HepG2 (cell line): ENCODE data around the gene KLF16. TPM values are rescaled to one million over a fixed set of nuclear protein-coding genes. Genes with fewer than 3 reads are reported as not detected.

Source experiments
- AGO1 ChIP-seq: fragments of 200-400 bp; formaldehyde crosslinking; IDR thresholded peaks from 2 replicates; pipeline ENCODE4 v1.6.1; 2017; ENCODE audit warnings: mild to moderate bottlenecking, low read depth, low read length, moderate library complexity; ENCODE audit not compliant: poor library complexity, severe bottlenecking
- BORCS8-MEF2B ChIP-seq: sonication (generic); formaldehyde crosslinking; IDR thresholded peaks from 2 replicates; pipeline ENCODE4 v1.8.0; 2022; ENCODE audit warnings: mild to moderate bottlenecking, missing genetic modification reagents
- ETV6 ChIP-seq: sonication (generic); formaldehyde crosslinking; conservative IDR thresholded peaks from 2 replicates; pipeline ENCODE4 v1.4.0; 2020; ENCODE audit warnings: missing genetic modification reagents
- KDM2A ChIP-seq: sonication (generic); formaldehyde crosslinking; IDR thresholded peaks from 2 replicates; pipeline ENCODE4 v1.4.0; 2020; ENCODE audit warnings: low read depth, missing genetic modification reagents, borderline replicate concordance
- NONO ChIP-seq, 2 experiments: fragments of 450-650 bp in 1 of 2; sonication (generic) in 1 of 2; formaldehyde crosslinking in 1 of 2; IDR thresholded peaks in 1 of 2; conservative IDR thresholded peaks in 1 of 2; 2 replicates each; pipeline versions ENCODE4 v1.6.1 to v1.8.0; 2017 to 2022; ENCODE audit warnings: mild to moderate bottlenecking in 1 of 2, missing genetic modification reagents in 1 of 2, moderate library complexity in 1 of 2
- NR2F1 ChIP-seq, 2 experiments: fragments of 450-650 bp in 1 of 2; formaldehyde crosslinking in 1 of 2; IDR thresholded peaks; 2 replicates each; pipeline versions ENCODE4 v1.5.0 to v1.6.1; 2016 to 2020; ENCODE audit warnings: mild to moderate bottlenecking in 1 of 2, missing compliant biosample characterization in 1 of 2, missing genetic modification reagents in 1 of 2, moderate library complexity in 1 of 2
- RARG ChIP-seq: sonication (generic); formaldehyde crosslinking; IDR thresholded peaks from 2 replicates; pipeline ENCODE4 v1.4.0; 2020; ENCODE audit warnings: low read depth, mild to moderate bottlenecking, missing genetic modification reagents
- RXRA ChIP-seq: sonication (generic); formaldehyde crosslinking; IDR thresholded peaks from 2 replicates; pipeline ENCODE4 v1.5.1; 2020; ENCODE audit warnings: missing genetic modification reagents
- ZNF143 ChIP-seq: sonication (generic); formaldehyde crosslinking; IDR thresholded peaks from 2 replicates; pipeline ENCODE4 v1.4.0; 2020; ENCODE audit warnings: missing genetic modification reagents
- ZNF850 ChIP-seq: sonication (generic); formaldehyde crosslinking; conservative IDR thresholded peaks from 2 replicates; pipeline ENCODE4 v1.9.0; 2021; ENCODE audit warnings: mild to moderate bottlenecking, missing genetic modification reagents
- ZSCAN20 ChIP-seq: sonication (generic); formaldehyde crosslinking; IDR thresholded peaks from 2 replicates; pipeline ENCODE4 v1.4.0; 2020; ENCODE audit warnings: missing genetic modification reagents, mild to moderate bottlenecking, borderline replicate concordance
- ZZZ3 ChIP-seq: sonication (generic); formaldehyde crosslinking; IDR thresholded peaks from 2 replicates; pipeline ENCODE4 v1.4.0; 2020; ENCODE audit warnings: missing genetic modification reagents, mild to moderate bottlenecking, borderline replicate concordance
- polyA plus RNA-seq, 8 experiments: library from polyadenylated mRNA; depleted of rRNA in 3 of 8; stranded (reverse) in 7 of 8; unstranded in 1 of 8; fragments of >200 nt; fragmentation: Illumina TruSeq in 4 of 8; extraction: Trizol in 4 of 8; gene quantifications; 2 replicates each; pipeline versions ENCODE4 v1.2.1 to v1.2.3, GENCODE V29; 2011 to 2016; ENCODE audit warnings: low read depth in 4 of 8, missing spikeins in 1 of 8, mixed read lengths in 1 of 8; ENCODE audit not compliant: insufficient read depth in 1 of 8
- total RNA-seq, 5 experiments: library from RNA; depleted of rRNA; stranded (reverse); fragments of >200 nt; fragmentation: Illumina TruSeq; extraction: Trizol; gene quantifications; 2 replicates each; pipeline ENCODE4 v1.2.3, GENCODE V29; 2016; ENCODE audit warnings: low read depth in 1 of 5
- TF ChIP-seq, protein P1 (sequence below): sonication (generic); formaldehyde crosslinking; IDR thresholded peaks from 2 replicates; pipeline ENCODE4 v1.4.0; 2020; ENCODE audit warnings: mild to moderate bottlenecking, missing genetic modification reagents
- TF ChIP-seq, protein P2 (sequence below): sonication (generic); formaldehyde crosslinking; IDR thresholded peaks from 2 replicates; pipeline ENCODE4 v1.4.0; 2020; ENCODE audit warnings: missing genetic modification reagents
- TF ChIP-seq, protein P3 (sequence below): sonication (generic); formaldehyde crosslinking; IDR thresholded peaks from 2 replicates; pipeline ENCODE4 v1.9.0; 2021; ENCODE audit warnings: missing genetic modification reagents, borderline replicate concordance
- TF ChIP-seq, protein P4 (sequence below), 2 experiments: sonication (generic) in 1 of 2; formaldehyde crosslinking in 1 of 2; IDR thresholded peaks; 2 replicates each; pipeline versions ENCODE4 v1.4.0 to v1.6.1; 2018 to 2020; ENCODE audit warnings: missing genetic modification reagents in 2 of 2, borderline replicate concordance in 1 of 2, low read depth in 1 of 2, mild to moderate bottlenecking in 1 of 2, missing biosample characterization in 1 of 2
- TF ChIP-seq, protein P5 (sequence below): sonication (generic); formaldehyde crosslinking; IDR thresholded peaks from 2 replicates; pipeline ENCODE4 v1.4.0; 2020; ENCODE audit warnings: missing genetic modification reagents, borderline replicate concordance

KLF16 gene
- total and polyA plus RNA-seq, 2 of the 13 experiments (the other 11 are each of a cell fraction or from before 2014, with no cell fraction given), result 3.5 to 6.7 TPM

DNA sequence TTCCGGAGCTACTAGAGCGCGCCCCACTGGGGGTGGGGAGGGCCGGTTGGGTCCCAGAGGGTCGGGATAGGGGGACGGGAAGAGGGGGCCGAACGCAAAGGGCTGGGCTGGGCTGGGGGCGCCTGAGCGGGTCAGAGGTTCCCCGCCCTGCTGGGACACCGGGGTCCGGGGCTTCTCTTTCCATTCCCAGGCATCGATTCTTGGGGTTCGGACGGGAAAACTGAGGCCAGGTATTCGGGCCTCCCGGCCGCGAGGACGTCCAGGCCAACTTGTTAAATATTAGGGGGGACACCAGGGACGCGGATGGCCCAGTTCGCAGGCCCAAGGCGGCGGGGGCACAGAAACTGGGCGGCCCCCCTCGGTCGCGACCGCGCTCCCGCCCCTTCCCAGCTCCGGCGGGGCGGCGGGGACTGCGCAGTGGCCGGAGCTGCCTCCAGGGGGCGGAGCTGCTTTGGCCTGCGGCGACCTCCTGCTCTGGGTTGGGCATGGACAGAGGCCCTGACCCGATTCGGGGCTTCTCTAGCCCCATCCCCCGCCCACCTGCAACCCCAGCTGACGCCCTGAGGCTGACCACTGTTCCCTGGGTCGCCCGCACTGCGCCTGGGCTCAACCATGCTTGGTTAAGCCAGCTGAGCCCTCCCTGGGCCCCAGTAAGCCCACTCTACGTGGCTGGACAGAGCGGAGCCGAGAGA, 1.2 kb upstream of the KLF16 start (continued):
- TF ChIP-seq, protein P1, sequence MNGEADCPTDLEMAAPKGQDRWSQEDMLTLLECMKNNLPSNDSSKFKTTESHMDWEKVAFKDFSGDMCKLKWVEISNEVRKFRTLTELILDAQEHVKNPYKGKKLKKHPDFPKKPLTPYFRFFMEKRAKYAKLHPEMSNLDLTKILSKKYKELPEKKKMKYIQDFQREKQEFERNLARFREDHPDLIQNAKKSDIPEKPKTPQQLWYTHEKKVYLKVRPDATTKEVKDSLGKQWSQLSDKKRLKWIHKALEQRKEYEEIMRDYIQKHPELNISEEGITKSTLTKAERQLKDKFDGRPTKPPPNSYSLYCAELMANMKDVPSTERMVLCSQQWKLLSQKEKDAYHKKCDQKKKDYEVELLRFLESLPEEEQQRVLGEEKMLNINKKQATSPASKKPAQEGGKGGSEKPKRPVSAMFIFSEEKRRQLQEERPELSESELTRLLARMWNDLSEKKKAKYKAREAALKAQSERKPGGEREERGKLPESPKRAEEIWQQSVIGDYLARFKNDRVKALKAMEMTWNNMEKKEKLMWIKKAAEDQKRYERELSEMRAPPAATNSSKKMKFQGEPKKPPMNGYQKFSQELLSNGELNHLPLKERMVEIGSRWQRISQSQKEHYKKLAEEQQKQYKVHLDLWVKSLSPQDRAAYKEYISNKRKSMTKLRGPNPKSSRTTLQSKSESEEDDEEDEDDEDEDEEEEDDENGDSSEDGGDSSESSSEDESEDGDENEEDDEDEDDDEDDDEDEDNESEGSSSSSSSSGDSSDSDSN (CRISPR knock-in tag), result peak; percentile 77
- TF ChIP-seq ETV6 (peak; percentile 65; the same call in 1 of the 2 replicates), KDM2A (CRISPR knock-in tag) (peak; percentile 71; the same call in 1 of the 2 replicates), RXRA (peak; percentile 92), ZZZ3 (CRISPR knock-in tag) (no peak), RARG (CRISPR knock-in tag) (no peak), AGO1 (peak; percentile 51), ZNF850 (no peak), NONO (IDR thresholded peaks at IDR 0.05) (no peak), NONO (CRISPR knock-in tag; conservative IDR thresholded peaks at IDR 0.05) (peak; percentile 57; the same call in 1 of the 2 replicates), ZNF143 (CRISPR knock-in tag) (no peak), NR2F1 (CRISPR knock-in tag; IDR thresholded peaks at IDR 0.05) (peak; percentile 45; a peak in 2 of 4 replicates), BORCS8-MEF2B (CRISPR knock-in tag) (peak; percentile 32; the same call in 1 of the 2 replicates), ZSCAN20 (CRISPR knock-in tag) (no peak)
- TF ChIP-seq, protein P2, sequence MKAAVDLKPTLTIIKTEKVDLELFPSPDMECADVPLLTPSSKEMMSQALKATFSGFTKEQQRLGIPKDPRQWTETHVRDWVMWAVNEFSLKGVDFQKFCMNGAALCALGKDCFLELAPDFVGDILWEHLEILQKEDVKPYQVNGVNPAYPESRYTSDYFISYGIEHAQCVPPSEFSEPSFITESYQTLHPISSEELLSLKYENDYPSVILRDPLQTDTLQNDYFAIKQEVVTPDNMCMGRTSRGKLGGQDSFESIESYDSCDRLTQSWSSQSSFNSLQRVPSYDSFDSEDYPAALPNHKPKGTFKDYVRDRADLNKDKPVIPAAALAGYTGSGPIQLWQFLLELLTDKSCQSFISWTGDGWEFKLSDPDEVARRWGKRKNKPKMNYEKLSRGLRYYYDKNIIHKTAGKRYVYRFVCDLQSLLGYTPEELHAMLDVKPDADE (CRISPR knock-in tag), result no peak
- TF ChIP-seq, protein P3, sequence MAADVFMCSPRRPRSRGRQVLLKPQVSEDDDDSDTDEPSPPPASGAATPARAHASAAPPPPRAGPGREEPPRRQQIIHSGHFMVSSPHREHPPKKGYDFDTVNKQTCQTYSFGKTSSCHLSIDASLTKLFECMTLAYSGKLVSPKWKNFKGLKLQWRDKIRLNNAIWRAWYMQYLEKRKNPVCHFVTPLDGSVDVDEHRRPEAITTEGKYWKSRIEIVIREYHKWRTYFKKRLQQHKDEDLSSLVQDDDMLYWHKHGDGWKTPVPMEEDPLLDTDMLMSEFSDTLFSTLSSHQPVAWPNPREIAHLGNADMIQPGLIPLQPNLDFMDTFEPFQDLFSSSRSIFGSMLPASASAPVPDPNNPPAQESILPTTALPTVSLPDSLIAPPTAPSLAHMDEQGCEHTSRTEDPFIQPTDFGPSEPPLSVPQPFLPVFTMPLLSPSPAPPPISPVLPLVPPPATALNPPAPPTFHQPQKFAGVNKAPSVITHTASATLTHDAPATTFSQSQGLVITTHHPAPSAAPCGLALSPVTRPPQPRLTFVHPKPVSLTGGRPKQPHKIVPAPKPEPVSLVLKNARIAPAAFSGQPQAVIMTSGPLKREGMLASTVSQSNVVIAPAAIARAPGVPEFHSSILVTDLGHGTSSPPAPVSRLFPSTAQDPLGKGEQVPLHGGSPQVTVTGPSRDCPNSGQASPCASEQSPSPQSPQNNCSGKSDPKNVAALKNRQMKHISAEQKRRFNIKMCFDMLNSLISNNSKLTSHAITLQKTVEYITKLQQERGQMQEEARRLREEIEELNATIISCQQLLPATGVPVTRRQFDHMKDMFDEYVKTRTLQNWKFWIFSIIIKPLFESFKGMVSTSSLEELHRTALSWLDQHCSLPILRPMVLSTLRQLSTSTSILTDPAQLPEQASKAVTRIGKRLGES (CRISPR knock-in tag), result no peak
- TF ChIP-seq, protein P4, sequence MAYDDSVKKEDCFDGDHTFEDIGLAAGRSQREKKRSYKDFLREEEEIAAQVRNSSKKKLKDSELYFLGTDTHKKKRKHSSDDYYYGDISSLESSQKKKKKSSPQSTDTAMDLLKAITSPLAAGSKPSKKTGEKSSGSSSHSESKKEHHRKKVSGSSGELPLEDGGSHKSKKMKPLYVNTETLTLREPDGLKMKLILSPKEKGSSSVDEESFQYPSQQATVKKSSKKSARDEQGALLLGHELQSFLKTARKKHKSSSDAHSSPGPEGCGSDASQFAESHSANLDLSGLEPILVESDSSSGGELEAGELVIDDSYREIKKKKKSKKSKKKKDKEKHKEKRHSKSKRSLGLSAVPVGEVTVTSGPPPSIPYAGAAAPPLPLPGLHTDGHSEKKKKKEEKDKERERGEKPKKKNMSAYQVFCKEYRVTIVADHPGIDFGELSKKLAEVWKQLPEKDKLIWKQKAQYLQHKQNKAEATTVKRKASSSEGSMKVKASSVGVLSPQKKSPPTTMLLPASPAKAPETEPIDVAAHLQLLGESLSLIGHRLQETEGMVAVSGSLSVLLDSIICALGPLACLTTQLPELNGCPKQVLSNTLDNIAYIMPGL (CRISPR knock-in tag; IDR thresholded peaks at IDR 0.05; ENCODE audit: borderline replicate concordance in 1 of 2, low read depth in 1 of 2), result peak; percentile 89 to 90
- TF ChIP-seq, protein P5, sequence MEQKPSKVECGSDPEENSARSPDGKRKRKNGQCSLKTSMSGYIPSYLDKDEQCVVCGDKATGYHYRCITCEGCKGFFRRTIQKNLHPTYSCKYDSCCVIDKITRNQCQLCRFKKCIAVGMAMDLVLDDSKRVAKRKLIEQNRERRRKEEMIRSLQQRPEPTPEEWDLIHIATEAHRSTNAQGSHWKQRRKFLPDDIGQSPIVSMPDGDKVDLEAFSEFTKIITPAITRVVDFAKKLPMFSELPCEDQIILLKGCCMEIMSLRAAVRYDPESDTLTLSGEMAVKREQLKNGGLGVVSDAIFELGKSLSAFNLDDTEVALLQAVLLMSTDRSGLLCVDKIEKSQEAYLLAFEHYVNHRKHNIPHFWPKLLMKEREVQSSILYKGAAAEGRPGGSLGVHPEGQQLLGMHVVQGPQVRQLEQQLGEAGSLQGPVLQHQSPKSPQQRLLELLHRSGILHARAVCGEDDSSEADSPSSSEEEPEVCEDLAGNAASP (CRISPR knock-in tag), result peak; percentile 92; the same call in 1 of the 2 replicates
